HG02970 (cell line): ENCODE measurements around the gene CAMK1D.

Source experiments
- ATAC-seq: cut with Tn5 transposase; IDR thresholded peaks from one replicate; pipeline ENCODE4 v1.9.1; 2021; ENCODE audit warnings: mild to moderate bottlenecking, moderate library complexity, moderate number of reproducible peaks; ENCODE audit not compliant: unreplicated experiment, low FRiP score

CAMK1D gene

GRCh38 chr10:12638103-12638502 is 288.8 kb downstream of the CAMK1D start:
- ATAC-seq, result no peak

GRCh38 chr10:12638781-12639180 is 289.4 kb downstream of the CAMK1D start:
- ATAC-seq, result no peak

GRCh38 chr10:12639996-12640944 is 290.9 kb downstream of the CAMK1D start:
- no peak for ATAC-seq

GRCh38 chr10:12642036-12642435 is 292.7 kb downstream of the CAMK1D start:
- no peak for ATAC-seq

- no peak for ATAC-seq
Observed at GRCh38 chr10:12643279-12643678, 293.9 kb downstream of the CAMK1D start.

- ATAC-seq, result no peak
Observed at GRCh38 chr10:12644380-12645144, 295.2 kb downstream of the CAMK1D start.

GRCh38 chr10:12645449-12645848 is 296.1 kb downstream of the CAMK1D start:
- no peak for ATAC-seq

GRCh38 chr10:12649012-12649584 is 299.8 kb downstream of the CAMK1D start:
- ATAC-seq, result no peak

GRCh38 chr10:12650122-12650521 is 300.8 kb downstream of the CAMK1D start:
- no peak for ATAC-seq

- ATAC-seq, result no peak
Observed at GRCh38 chr10:12650538-12651298, 301.4 kb downstream of the CAMK1D start.

- no peak for ATAC-seq
Observed at GRCh38 chr10:12655940-12656339, 306.6 kb downstream of the CAMK1D start.

- no peak for ATAC-seq
Observed at GRCh38 chr10:12656518-12657142, 307.3 kb downstream of the CAMK1D start.

GRCh38 chr10:12657489-12657888 is 308.1 kb downstream of the CAMK1D start:
- ATAC-seq, result no peak

- ATAC-seq, result no peak
Observed at GRCh38 chr10:12658526-12658925, 309.2 kb downstream of the CAMK1D start.

GRCh38 chr10:12659706-12660105 is 310.4 kb downstream of the CAMK1D start:
- no peak for ATAC-seq

GRCh38 chr10:12660812-12661211 is 311.5 kb downstream of the CAMK1D start:
- ATAC-seq, result no peak

- no peak for ATAC-seq
Observed at GRCh38 chr10:12661671-12662070, 312.3 kb downstream of the CAMK1D start.

- ATAC-seq, result no peak
Observed at GRCh38 chr10:12663863-12664262, 314.5 kb downstream of the CAMK1D start.

GRCh38 chr10:12665501-12665900 is 316.2 kb downstream of the CAMK1D start:
- no peak for ATAC-seq

- ATAC-seq, result no peak
Observed at GRCh38 chr10:12667052-12667451, 317.7 kb downstream of the CAMK1D start.
